KBM-7 (cell line): Measurements from ENCODE around the gene SELENOW.
"Not testable (repeated sequence)": the region's sequence is repeated elsewhere in the genome, so short reads cannot be mapped to it uniquely, and the experiment has no call there.

Experiments
- DNase-seq: peaks from one replicate; pipeline ENCODE4 v3.0.0-alpha.2; 2015
- in situ Hi-C: fragments of 300-500 bp; cut with MboI; formaldehyde crosslinking; loops from 2 replicates; pipeline ENCODE4 v1.14.3; 2020; ENCODE audit warnings: low sequenced_read_pairs, low pct_unique_long_range_greater_than_20kb, mixed read lengths

SELENOW gene

GRCh38 chr19:47778049-47778953 lies at the start of gene SELENOW:
Gene SELENOW (plus strand): TSS chr19:47778703. CDS start chr19:47778786, 83 bp downstream.
- peak; percentile 76 for DNase-seq
- in situ Hi-C loops = no loop called here

- in situ Hi-C loops = no loop called here
- peak; percentile 76 for DNase-seq
Measured at GRCh38 chr19:47729468-47729798, 49.1 kb upstream of the SELENOW start.

- in situ Hi-C loops = no loop called here
- DNase-seq = peak; percentile 94
Measured at GRCh38 chr19:47729799-47730520, 48.5 kb upstream of the SELENOW start.

- DNase-seq = no peak
- in situ Hi-C loops = no loop called here
Measured at GRCh38 chr19:47730521-47730889, 48.0 kb upstream of the SELENOW start.

GRCh38 chr19:47730910-47731309 lies 47.6 kb upstream of the SELENOW start:
- in situ Hi-C loops = no loop called here
- DNase-seq = no peak

GRCh38 chr19:47735131-47735530 lies 43.4 kb upstream of the SELENOW start:
- DNase-seq = no peak
- in situ Hi-C loops = no loop called here

GRCh38 chr19:47740866-47741519 lies 37.5 kb upstream of the SELENOW start:
- DNase-seq = no peak
- in situ Hi-C loops = no loop called here

- in situ Hi-C loops = no loop called here
Measured at GRCh38 chr19:47741544-47742140, 36.9 kb upstream of the SELENOW start.

GRCh38 chr19:47742634-47743033 lies 35.9 kb upstream of the SELENOW start:
- no peak for DNase-seq

More at GRCh38 chr19:47741544-47742140, 36.9 kb upstream of the SELENOW start:
- DNase-seq = no peak

GRCh38 chr19:47745010-47745901 lies 33.2 kb upstream of the SELENOW start, which contains the start of gene NOP53:
Gene NOP53 (plus strand): TSS chr19:47745546. CDS start chr19:47745560, 14 bp downstream.
- in situ Hi-C loops = no loop called here
- DNase-seq = peak; percentile 98

More at GRCh38 chr19:47742634-47743033, 35.9 kb upstream of the SELENOW start:
- in situ Hi-C loops = no loop called here

- in situ Hi-C loops = not testable (repeated sequence)
Measured at GRCh38 chr19:47746129-47746528, 32.4 kb upstream of the SELENOW start.

GRCh38 chr19:47749326-47749725 lies 29.2 kb upstream of the SELENOW start:
- DNase-seq = no peak
- in situ Hi-C loops = no loop called here

More at GRCh38 chr19:47746129-47746528, 32.4 kb upstream of the SELENOW start:
- not testable (repeated sequence) for DNase-seq

- in situ Hi-C loops = no loop called here
- no peak for DNase-seq
Measured at GRCh38 chr19:47750752-47751151, 27.8 kb upstream of the SELENOW start.

- in situ Hi-C loops = no loop called here
- DNase-seq = no peak
Measured at GRCh38 chr19:47752440-47753211, 25.9 kb upstream of the SELENOW start.

- no peak for DNase-seq
- in situ Hi-C loops = no loop called here
Measured at GRCh38 chr19:47754206-47755064, 24.1 kb upstream of the SELENOW start.

- DNase-seq = no peak
- in situ Hi-C loops = no loop called here
Measured at GRCh38 chr19:47755065-47755761, 23.3 kb upstream of the SELENOW start.
